Ishikawa (cell line): ENCODE data around the gene ATP11A.

Experiments used
- CEBPB ChIP-seq: IDR thresholded peaks from 2 replicates; pipeline ENCODE4 v1.6.1; 2012
- MAX ChIP-seq: IDR thresholded peaks from 2 replicates; pipeline ENCODE4 v1.6.1; 2012
- TAF1 ChIP-seq: IDR thresholded peaks from 2 replicates; pipeline ENCODE4 v1.6.1; 2012; ENCODE audit warnings: low read depth, mild to moderate bottlenecking
- USF1 ChIP-seq: IDR thresholded peaks from 2 replicates; pipeline ENCODE4 v1.6.1; 2012

GRCh38 chr13:112680741-112681360, 9.0 kb upstream of the ATP11A start:
- TF ChIP-seq USF1 (no peak), TAF1 (no peak), CEBPB (no peak), MAX (no peak)
